K562 (cell line): ENCODE measurements around the gene ZNF222. TPM values are rescaled to one million over a fixed set of nuclear protein-coding genes. Genes with fewer than 3 reads are reported as not detected.
A peak's percentile ranks its signal among the peaks of the same experiment; 100 is the strongest.

Experiments
- ARID1B ChIP-seq: fragments of 450-650 bp; IDR thresholded peaks from 2 replicates; pipeline ENCODE4 v1.6.1; 2016; ENCODE audit warnings: antibody characterized with exemption, mild to moderate bottlenecking, inconsistent platforms
- ARNT ChIP-seq, 2 experiments: fragments of 450-650 bp; IDR thresholded peaks; 2 replicates each; pipeline ENCODE4 v1.6.1; 2016; ENCODE audit warnings: mild to moderate bottlenecking in 1 of 2
- BDP1 ChIP-seq: IDR thresholded peaks from 3 replicates; pipeline ENCODE4 v1.6.1; 2011; ENCODE audit not compliant: insufficient read length, insufficient read depth
- CBX5 ChIP-seq: IDR thresholded peaks from 2 replicates; pipeline ENCODE4 v1.6.1; 2014; ENCODE audit warnings: low read depth, borderline replicate concordance
- CREB3L1 ChIP-seq: fragments of 450-650 bp; IDR thresholded peaks from 2 replicates; pipeline ENCODE4 v1.6.1; 2014; ENCODE audit warnings: low read depth, mild to moderate bottlenecking, moderate library complexity, borderline replicate concordance
- DACH1 ChIP-seq: fragments of 450-650 bp; IDR thresholded peaks from 2 replicates; pipeline ENCODE4 v1.6.1; 2018; ENCODE audit not compliant: partially characterized antibody
- EHMT2 ChIP-seq: fragments of 450-650 bp; IDR thresholded peaks from 2 replicates; pipeline ENCODE4 v1.6.1; 2018; ENCODE audit warnings: antibody characterized with exemption
- MITF ChIP-seq: IDR thresholded peaks from 2 replicates; pipeline ENCODE4 v1.6.1; 2014; ENCODE audit warnings: antibody characterized with exemption
- NR2C1 ChIP-seq, 2 experiments: fragments of 450-650 bp; IDR thresholded peaks; 2 replicates each; pipeline ENCODE4 v1.6.1; 2017; ENCODE audit warnings: mild to moderate bottlenecking in 2 of 2, antibody characterized with exemption in 1 of 2, inconsistent platforms in 1 of 2, missing compliant biosample characterization in 1 of 2, missing genetic modification characterization in 1 of 2
- NR2F6 ChIP-seq: fragments of 450-650 bp; formaldehyde crosslinking; IDR thresholded peaks from 2 replicates; pipeline ENCODE4 v1.4.0; 2020; ENCODE audit warnings: mild to moderate bottlenecking
- OTX1 ChIP-seq: fragments of 450-650 bp; formaldehyde crosslinking; IDR thresholded peaks from 2 replicates; pipeline ENCODE4 v1.4.0; 2022; ENCODE audit warnings: mild to moderate bottlenecking
- PHF21A ChIP-seq: fragments of 450-650 bp; IDR thresholded peaks from 2 replicates; pipeline ENCODE4 v1.6.1; 2017; ENCODE audit warnings: low read depth, borderline replicate concordance
- POLR2A ChIP-seq: fragments of 450-650 bp; conservative IDR thresholded peaks from 2 replicates; pipeline ENCODE4 v1.6.1; 2016
- POU5F1 ChIP-seq: fragments of 150-350 bp; IDR thresholded peaks from 2 replicates; pipeline ENCODE4 v1.6.1; 2014; ENCODE audit warnings: borderline replicate concordance, low read length, low read depth, mild to moderate bottlenecking; ENCODE audit not compliant: partially characterized antibody
- RB1 ChIP-seq: fragments of 450-650 bp; IDR thresholded peaks from 2 replicates; pipeline ENCODE4 v1.6.1; 2017; ENCODE audit warnings: low read depth, mild to moderate bottlenecking
- RBM39 ChIP-seq: fragments of 200-400 bp; formaldehyde crosslinking; optimal IDR thresholded peaks from 2 replicates; pipeline ENCODE3; 2018; ENCODE audit warnings: low read depth, low read length
- SIX5 ChIP-seq, 2 experiments: IDR thresholded peaks; 2 replicates each; pipeline ENCODE4 v1.6.1; 2011; ENCODE audit warnings: low read length in 2 of 2, borderline replicate concordance in 1 of 2, low read depth in 1 of 2, mild to moderate bottlenecking in 1 of 2, moderate library complexity in 1 of 2; ENCODE audit not compliant: insufficient read depth in 1 of 2
- SRF ChIP-seq, 2 experiments: fragments of 250-450, 450-650 bp in 1 of 2; sonication (Bioruptor Pico) in 1 of 2; sonication (generic) in 1 of 2; formaldehyde crosslinking; IDR thresholded peaks; 2 replicates each; pipeline versions ENCODE4 v1.5.0 to v1.5.1; 2020 to 2022; ENCODE audit warnings: mild to moderate bottlenecking in 1 of 2, missing genetic modification reagents in 1 of 2
- TARDBP ChIP-seq: fragments of 450-650 bp; IDR thresholded peaks from 2 replicates; pipeline ENCODE4 v1.6.1; 2016
- TEAD1 ChIP-seq, 2 experiments: fragments of 450-650 bp in 1 of 2; sonication (generic) in 1 of 2; formaldehyde crosslinking; IDR thresholded peaks; 2 replicates each; pipeline versions ENCODE4 v1.4.0 to v1.8.0; 2020 to 2022; ENCODE audit warnings: mild to moderate bottlenecking in 2 of 2, missing genetic modification reagents in 1 of 2
- TRIM24 ChIP-seq, 2 experiments: fragments of 450-650 bp; IDR thresholded peaks; 2 replicates each; pipeline ENCODE4 v1.6.1; 2016
- ZBTB34 ChIP-seq: fragments of 250-450 bp; sonication (Bioruptor Pico); IDR thresholded peaks from 2 replicates; pipeline ENCODE4 v1.8.0; 2021; ENCODE audit warnings: mild to moderate bottlenecking, moderate library complexity
- ZEB2 ChIP-seq: fragments of 450-650 bp; IDR thresholded peaks from 2 replicates; pipeline ENCODE4 v1.6.1; 2016
- ZNF408 ChIP-seq: fragments of 250-450 bp; sonication (Bioruptor Pico); IDR thresholded peaks from 2 replicates; pipeline ENCODE4 v1.4.0; 2020; ENCODE audit warnings: low read depth, mild to moderate bottlenecking, moderate library complexity
- ZNF57 ChIP-seq: fragments of 450-650 bp; formaldehyde crosslinking; IDR thresholded peaks from 2 replicates; pipeline ENCODE4 v1.4.0; 2020; ENCODE audit warnings: mild to moderate bottlenecking, moderate library complexity
- ZNF696 ChIP-seq: fragments of 250-450 bp; sonication (Bioruptor Pico); conservative IDR thresholded peaks from 2 replicates; pipeline ENCODE4 v1.4.0; 2020; ENCODE audit warnings: mild to moderate bottlenecking, moderate library complexity
- ZNF79 ChIP-seq: fragments of 250-450 bp; sonication (Bioruptor Pico); IDR thresholded peaks from 2 replicates; pipeline ENCODE4 v1.4.0; 2020; ENCODE audit warnings: low read depth, mild to moderate bottlenecking, moderate library complexity
- polyA plus RNA-seq, 8 experiments: library from polyadenylated mRNA; depleted of rRNA in 4 of 8; stranded (reverse) in 5 of 8; unstranded in 3 of 8; fragments of >200 nt; fragmentation: Nextera tagmentation in 2 of 8; fragmentation: Illumina TruSeq in 1 of 8; extraction: Ambion mirVana in 2 of 8; extraction: Trizol in 1 of 8; gene quantifications; 2 replicates each; pipeline versions ENCODE4 v1.2.1 to v1.2.3, GENCODE V29; 2011 to 2014; ENCODE audit warnings: inconsistent platforms in 1 of 8, missing spikeins in 1 of 8
- total RNA-seq, 7 experiments: library from RNA; depleted of rRNA in 6 of 7; stranded (reverse); fragments of >200 nt in 6 of 7; fragmentation: Illumina TruSeq in 2 of 7; extraction: Trizol in 2 of 7; gene quantifications; 2 replicates each; pipeline versions ENCODE4 v1.2.1 to v1.2.3, GENCODE V29; 2011 to 2021; ENCODE audit warnings: low replicate concordance in 1 of 7

The ZNF222 gene
- total and polyA plus RNA-seq, 9 of the 15 experiments (the other 6 are each of a cell fraction or from before 2014, with no cell fraction given) = 2.3 to 4.5 (median 3.0) TPM

GRCh38 chr19:44051650-44052402 is 26.6 kb downstream of the ZNF222 start, which contains the start of gene ZNF223 (continued):
- TF ChIP-seq SIX5 (IDR thresholded peaks at IDR 0.05; ENCODE audit: borderline replicate concordance in 1 of 2, insufficient read depth in 1 of 2, low read depth in 1 of 2, low read length in 2 of 2) = peak; percentile 36 to 40; a peak in 3 of 4 replicates
- TF ChIP-seq ARNT (IDR thresholded peaks at IDR 0.05) = no peak
- TF ChIP-seq TEAD1 (CRISPR knock-in tag; IDR thresholded peaks at IDR 0.05) = 0 out of 4 replicates have a peak, but pooled peaks of 1 of the 2 experiments have one; percentile 44
- peak; percentile 39; the same call in 1 of the 2 replicates for TF ChIP-seq NR2C1 (IDR thresholded peaks at IDR 0.05)
- TF ChIP-seq NR2C1 (tag; IDR thresholded peaks at IDR 0.05) = peak; percentile 90
- no peak for TF ChIP-seq RB1
- TF ChIP-seq SRF (CRISPR knock-in tag; IDR thresholded peaks at IDR 0.05) = no peak
- peak; percentile 58; the same call in 1 of the 2 replicates for TF ChIP-seq CREB3L1
- no peak for TF ChIP-seq ZBTB34 (CRISPR knock-in tag)
- TF ChIP-seq OTX1 (CRISPR knock-in tag) = no peak
- no peak for TF ChIP-seq ZNF408 (CRISPR knock-in tag)
- TF ChIP-seq BDP1 = no peak
- TF ChIP-seq NR2F6 (CRISPR knock-in tag) = no peak
- no peak for TF ChIP-seq POU5F1
- no peak for TF ChIP-seq ZNF696 (CRISPR knock-in tag)
- TF ChIP-seq ZNF57 (CRISPR knock-in tag) = no peak
- peak; percentile 71; the same call in 1 of the 2 replicates for TF ChIP-seq ZEB2
- TF ChIP-seq EHMT2 = peak; percentile 41; the same call in 1 of the 2 replicates
- TF ChIP-seq CBX5 = 0 out of 2 replicates have a peak, but pooled peaks have one; percentile 51
- no peak for TF ChIP-seq RBM39
- no peak for TF ChIP-seq PHF21A
- 0 out of 4 replicates have a peak, but pooled peaks of 1 of the 2 experiments have one; percentile 44 for TF ChIP-seq TRIM24 (IDR thresholded peaks at IDR 0.05)
- no peak for TF ChIP-seq POLR2A
- no peak for TF ChIP-seq ZNF79 (CRISPR knock-in tag)
- TF ChIP-seq DACH1 = no peak
- no peak for TF ChIP-seq MITF
- TF ChIP-seq TARDBP = no peak
- TF ChIP-seq ARID1B = no peak
